ENCODE measurements around the gene ANXA9.

GRCh38 chr1:150960646-150961045 lies 21.4 kb upstream of the ANXA9 start:
- TF ChIP-seq CTCF (conservative IDR thresholded peaks at IDR 0.05; ENCODE audit: low read depth in 2 of 2) (no peak), EZH2phosphoT487 (IDR thresholded peaks at IDR 0.05; ENCODE audit: unreplicated experiment) (no peak), CREB1 (CRISPR knock-in tag; IDR thresholded peaks at IDR 0.05; ENCODE audit: low read depth) (no peak)
